ENCODE measurements around the gene SATB2.

SATB2 gene

GRCh38 chr2:199465988-199466691 lies 8.4 kb upstream of the SATB2 start:
- DNase-seq, result no peak

GRCh38 chr2:199465390-199465789 lies 7.7 kb upstream of the SATB2 start:
- no peak for DNase-seq

- DNase-seq, result no peak
Measured at GRCh38 chr2:199464606-199465352, 7.0 kb upstream of the SATB2 start.

- DNase-seq, result no peak
Measured at GRCh38 chr2:199463708-199464605, 6.2 kb upstream of the SATB2 start.

GRCh38 chr2:199462956-199463692 lies 5.4 kb upstream of the SATB2 start:
- peak in 1 of 2 experiments; percentile 55 for DNase-seq

GRCh38 chr2:199462347-199462955 lies 4.7 kb upstream of the SATB2 start:
- DNase-seq, result no peak

- no peak for DNase-seq
Measured at GRCh38 chr2:199461711-199462346, 4.1 kb upstream of the SATB2 start.

- DNase-seq, result no peak
Measured at GRCh38 chr2:199460846-199461710, 3.3 kb upstream of the SATB2 start.

GRCh38 chr2:199460101-199460671 lies 2.4 kb upstream of the SATB2 start:
- no peak for DNase-seq

- peak; percentile 55 to 74 for DNase-seq
Measured at GRCh38 chr2:199459286-199460100, 1.8 kb upstream of the SATB2 start.

GRCh38 chr2:199458806-199459285 lies 1.1 kb upstream of the SATB2 start:
- no peak for DNase-seq

- peak in 1 of 2 experiments; percentile 48 for DNase-seq
Measured at GRCh38 chr2:199458009-199458805, 468 bp upstream of the SATB2 start.

- no peak for DNase-seq
Measured at GRCh38 chr2:199456383-199457146, 1.2 kb downstream of the SATB2 start.

GRCh38 chr2:199455545-199456382 lies 2.0 kb downstream of the SATB2 start:
- no peak for DNase-seq

- DNase-seq, result no peak
Measured at GRCh38 chr2:199455210-199455544, 2.6 kb downstream of the SATB2 start.

GRCh38 chr2:199452991-199453379 lies 4.8 kb downstream of the SATB2 start:
- DNase-seq, result no peak

Measured in stimulated activated CD4-positive, alpha-beta T cell treated with anti-CD3 and anti-CD28 coated beads, Interleukin-4, amount 100 ng/mL, for 4 hours (primary cell).